ENCODE results near the gene OST4.

Gene OST4

GRCh38 chr2:27050996-27051901 is 20.2 kb downstream of the OST4 start, which contains the start of gene AGBL5:
Gene AGBL5, plus strand, starts transcription at chr2:27051668. Its CDS starts 1,291 bp downstream, at chr2:27052959.
- Histone ChIP-seq H3K79me2 (ENCODE audit: low read length) (no peaks in the 10 kb centered on the region), H3F3A (ENCODE audit: insufficient read depth, low read length) (peaks cover 27% of the 10 kb centered on the region), H3K27me3 (replicated peaks; ENCODE audit: insufficient read depth, low read length) (no peaks in the 10 kb centered on the region), H3K9me3 (replicated peaks; ENCODE audit: insufficient read depth, low read length) (no peaks in the 10 kb centered on the region), H3K9ac (ENCODE audit: low read length) (peak within 1 kb of the TSS; percentile 69), H3K9me2 (replicated peaks; ENCODE audit: insufficient read depth, low read length) (no peaks in the 10 kb centered on the region), H3K27ac (ENCODE audit: low read length) (peak within 1 kb of the TSS; percentile 80), H3K4me2 (ENCODE audit: low read depth, low read length) (peak within 1 kb of the TSS; percentile 88), H3K4me1 (ENCODE audit: low read length) (peaks cover 12% of the 10 kb centered on the region; the same call in 1 of the 2 replicates), H4K20me1 (ENCODE audit: insufficient read depth, low read length) (no peaks in the 10 kb centered on the region), H3K4me3 (ENCODE audit: low read length) (peak within 1 kb of the TSS; percentile 94), H3K36me3 (replicated peaks; ENCODE audit: insufficient read depth, low read length) (no peaks in the 10 kb centered on the region), H2AFZ (ENCODE audit: low read length) (peak within 1 kb of the TSS; percentile 86)
- TF ChIP-seq EZH2phosphoT487 (IDR thresholded peaks at IDR 0.05; ENCODE audit: low read length) (no peak), CTCF (IDR thresholded peaks at IDR 0.05; ENCODE audit: low read length) (no peak), EZH2 (optimal IDR thresholded peaks at IDR 0.05; ENCODE audit: low read depth, low read length) (no peak)
- DNase-seq = peak; percentile 96

GRCh38 chr2:27050281-27050995 is 21.0 kb downstream of the OST4 start:
- Histone ChIP-seq H3K27ac (ENCODE audit: low read length) (peak overlapping the region; percentile 80), H3K9me3 (replicated peaks; ENCODE audit: insufficient read depth, low read length) (no peaks in the 10 kb centered on the region), H3K79me2 (ENCODE audit: low read length) (no peaks in the 10 kb centered on the region), H3K36me3 (replicated peaks; ENCODE audit: insufficient read depth, low read length) (no peaks in the 10 kb centered on the region), H4K20me1 (ENCODE audit: insufficient read depth, low read length) (no peaks in the 10 kb centered on the region), H3K27me3 (replicated peaks; ENCODE audit: insufficient read depth, low read length) (no peaks in the 10 kb centered on the region), H3K9ac (ENCODE audit: low read length) (peak overlapping the region; percentile 69), H3F3A (ENCODE audit: insufficient read depth, low read length) (peaks cover 27% of the 10 kb centered on the region), H3K9me2 (replicated peaks; ENCODE audit: insufficient read depth, low read length) (no peaks in the 10 kb centered on the region), H3K4me3 (ENCODE audit: low read length) (peak overlapping the region; percentile 94), H2AFZ (ENCODE audit: low read length) (peak overlapping the region; percentile 86), H3K4me2 (ENCODE audit: low read depth, low read length) (peak overlapping the region; percentile 88), H3K4me1 (ENCODE audit: low read length) (peaks cover 12% of the 10 kb centered on the region; the same call in 1 of the 2 replicates)
- peak; percentile 94 for DNase-seq
- TF ChIP-seq CTCF (IDR thresholded peaks at IDR 0.05; ENCODE audit: low read length) (peak; percentile 35), EZH2phosphoT487 (IDR thresholded peaks at IDR 0.05; ENCODE audit: low read length) (no peak), EZH2 (optimal IDR thresholded peaks at IDR 0.05; ENCODE audit: low read depth, low read length) (no peak)

- peak overlapping the region; percentile 86 for H2AFZ ChIP-seq (ENCODE audit: low read length)
Observed at GRCh38 chr2:27049422-27050280, 21.8 kb downstream of the OST4 start.

More at GRCh38 chr2:27049422-27050280, 21.8 kb downstream of the OST4 start:
- H3K9me3 ChIP-seq (replicated peaks; ENCODE audit: insufficient read depth, low read length) = no peaks in the 10 kb centered on the region
- H3K79me2 ChIP-seq (ENCODE audit: low read length) = no peaks in the 10 kb centered on the region
- no peaks in the 10 kb centered on the region for H3K9me2 ChIP-seq (replicated peaks; ENCODE audit: insufficient read depth, low read length)
- H3K27me3 ChIP-seq (replicated peaks; ENCODE audit: insufficient read depth, low read length) = no peaks in the 10 kb centered on the region
- peaks cover 12% of the 10 kb centered on the region; the same call in 1 of the 2 replicates for H3K4me1 ChIP-seq (ENCODE audit: low read length)
- H3K4me3 ChIP-seq (ENCODE audit: low read length) = peak overlapping the region; percentile 94
- no peaks in the 10 kb centered on the region for H4K20me1 ChIP-seq (ENCODE audit: insufficient read depth, low read length)
- peaks cover 27% of the 10 kb centered on the region for H3F3A ChIP-seq (ENCODE audit: insufficient read depth, low read length)
- peak; percentile 61 for DNase-seq
- TF ChIP-seq EZH2 (optimal IDR thresholded peaks at IDR 0.05; ENCODE audit: low read depth, low read length) (no peak), CTCF (IDR thresholded peaks at IDR 0.05; ENCODE audit: low read length) (no peak), EZH2phosphoT487 (IDR thresholded peaks at IDR 0.05; ENCODE audit: low read length) (no peak)
- peak overlapping the region; percentile 57 for H3K9ac ChIP-seq (ENCODE audit: low read length)
- H3K4me2 ChIP-seq (ENCODE audit: low read depth, low read length) = peak overlapping the region; percentile 88
- no peaks in the 10 kb centered on the region for H3K36me3 ChIP-seq (replicated peaks; ENCODE audit: insufficient read depth, low read length)
- peak overlapping the region; percentile 80; the same call in 1 of the 2 replicates for H3K27ac ChIP-seq (ENCODE audit: low read length)
